Muscle layer of duodenum (tissue), 2 donors: Measurements from ENCODE around the gene SEC61A1.

Experiments used
- H3K27ac ChIP-seq: one replicate; pipeline ENCODE4 v1.7.0; 2013; ENCODE audit warnings: mild to moderate bottlenecking, low read length
- H3K27me3 ChIP-seq: one replicate; pipeline ENCODE4 v1.7.0; 2013; ENCODE audit warnings: low read depth, mild to moderate bottlenecking, control low read depth, low read length
- H3K36me3 ChIP-seq, 2 donors: one replicate each; pipeline ENCODE4 v1.7.0; 2013; ENCODE audit warnings: low read length in 2 of 2, control low read depth in 1 of 2, mild to moderate bottlenecking in 1 of 2; ENCODE audit not compliant: insufficient read depth in 2 of 2, control insufficient read depth in 1 of 2
- H3K4me1 ChIP-seq, 2 donors: one replicate each; pipeline ENCODE4 v1.7.0; 2013; ENCODE audit warnings: low read length in 2 of 2, mild to moderate bottlenecking in 2 of 2, control low read depth in 1 of 2, moderate library complexity in 1 of 2; ENCODE audit not compliant: insufficient read depth in 2 of 2, control insufficient read depth in 1 of 2
- H3K4me3 ChIP-seq, 2 donors: one replicate each; pipeline ENCODE4 v1.7.0; 2013; ENCODE audit warnings: low read length in 2 of 2, low read depth in 1 of 2, mild to moderate bottlenecking in 1 of 2
- H3K9me3 ChIP-seq, 2 donors: one replicate each; pipeline ENCODE4 v1.7.0; 2013; ENCODE audit warnings: low read length in 2 of 2, control low read depth in 1 of 2, mild to moderate bottlenecking in 1 of 2; ENCODE audit not compliant: control insufficient read depth in 1 of 2
- donor health status: healthy.

The SEC61A1 gene

GRCh38 chr3:128094295-128095151, 42.3 kb downstream of the SEC61A1 start:
- Histone ChIP-seq H3K4me3 (no peak overlapping the region), H3K4me1 (peaks cover 0 to 6% of the 10 kb centered on the region in 2 donors), H3K27ac (no peak overlapping the region), H3K36me3 (peaks cover 24 to 46% of the 10 kb centered on the region in 2 donors), H3K9me3 (no peaks in the 10 kb centered on the region), H3K27me3 (no peaks in the 10 kb centered on the region)

DNA sequence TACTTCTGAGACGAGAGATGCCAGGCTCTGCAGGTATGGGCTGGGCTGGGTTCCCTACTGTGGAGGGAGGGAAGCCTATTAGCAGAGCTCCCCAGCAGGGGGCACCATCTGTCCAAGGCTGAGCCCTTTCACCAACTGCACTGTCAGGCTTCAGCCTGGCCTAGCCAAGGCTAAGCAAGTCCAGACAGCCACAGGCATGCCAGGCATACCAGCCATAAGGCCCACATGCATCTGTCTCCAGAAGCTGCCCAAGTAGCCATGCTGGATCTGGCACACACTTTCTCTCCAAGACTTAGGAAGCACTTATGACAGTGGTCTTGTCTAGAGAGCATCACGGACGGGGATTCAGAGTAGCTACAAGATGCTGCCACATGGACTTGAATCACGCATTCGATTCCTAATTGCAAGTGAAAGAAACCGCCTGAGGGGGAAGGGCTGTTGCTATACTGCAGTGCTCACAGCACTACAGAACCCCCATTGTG, 43.0 kb downstream of the SEC61A1 start:
- Histone ChIP-seq H3K4me1 (peaks cover 0 to 6% of the 10 kb centered on the region in 2 donors), H3K4me3 (no peak overlapping the region), H3K27ac (no peak overlapping the region), H3K36me3 (peaks cover 32 to 52% of the 10 kb centered on the region in 2 donors), H3K27me3 (no peaks in the 10 kb centered on the region), H3K9me3 (no peaks in the 10 kb centered on the region)

- Histone ChIP-seq H3K27me3 (no peaks in the 10 kb centered on the region), H3K9me3 (no peaks in the 10 kb centered on the region), H3K4me3 (no peak overlapping the region), H3K4me1 (peaks cover 0 to 6% of the 10 kb centered on the region in 2 donors), H3K36me3 (peaks cover 34 to 74% of the 10 kb centered on the region in 2 donors), H3K27ac (no peak overlapping the region)
These were observed 46.0 kb downstream of the SEC61A1 start for GRCh38 chr3:128098234-128098633.

DNA sequence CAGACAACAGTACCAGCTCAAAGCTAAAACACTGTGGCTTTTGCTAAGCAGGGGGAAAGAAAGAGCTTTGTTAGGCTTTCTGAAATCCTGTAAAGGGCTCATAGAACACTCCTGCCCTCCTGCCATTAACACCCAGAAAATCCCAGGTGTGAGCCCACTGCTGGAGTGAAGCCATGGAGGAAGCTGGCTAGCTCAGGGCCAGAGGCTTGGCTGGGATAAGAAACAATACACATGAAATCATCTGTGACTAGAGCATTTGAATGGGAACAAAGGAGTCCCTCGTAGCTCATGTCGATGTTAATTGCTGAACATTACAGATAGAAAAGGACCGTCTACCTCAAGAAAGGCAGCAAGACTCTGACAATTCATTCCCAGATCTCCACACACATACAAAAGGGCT, 47.9 kb downstream of the SEC61A1 start:
- Histone ChIP-seq H3K27me3 (no peaks in the 10 kb centered on the region), H3K9me3 (no peaks in the 10 kb centered on the region), H3K36me3 (peaks cover 41 to 75% of the 10 kb centered on the region in 2 donors), H3K4me3 (no peak overlapping the region), H3K27ac (no peak overlapping the region), H3K4me1 (peaks cover 0 to 3% of the 10 kb centered on the region in 2 donors)

- H3K36me3 ChIP-seq, result peaks cover 41 to 75% of the 10 kb centered on the region in 2 donors
- no peaks in the 10 kb centered on the region for H3K9me3 ChIP-seq
- H3K27ac ChIP-seq, result no peak overlapping the region
- H3K4me3 ChIP-seq, result no peak overlapping the region
- H3K4me1 ChIP-seq, result no peaks in the 10 kb centered on the region
- no peaks in the 10 kb centered on the region for H3K27me3 ChIP-seq
These were observed 48.4 kb downstream of the SEC61A1 start for GRCh38 chr3:128100638-128101037.

DNA sequence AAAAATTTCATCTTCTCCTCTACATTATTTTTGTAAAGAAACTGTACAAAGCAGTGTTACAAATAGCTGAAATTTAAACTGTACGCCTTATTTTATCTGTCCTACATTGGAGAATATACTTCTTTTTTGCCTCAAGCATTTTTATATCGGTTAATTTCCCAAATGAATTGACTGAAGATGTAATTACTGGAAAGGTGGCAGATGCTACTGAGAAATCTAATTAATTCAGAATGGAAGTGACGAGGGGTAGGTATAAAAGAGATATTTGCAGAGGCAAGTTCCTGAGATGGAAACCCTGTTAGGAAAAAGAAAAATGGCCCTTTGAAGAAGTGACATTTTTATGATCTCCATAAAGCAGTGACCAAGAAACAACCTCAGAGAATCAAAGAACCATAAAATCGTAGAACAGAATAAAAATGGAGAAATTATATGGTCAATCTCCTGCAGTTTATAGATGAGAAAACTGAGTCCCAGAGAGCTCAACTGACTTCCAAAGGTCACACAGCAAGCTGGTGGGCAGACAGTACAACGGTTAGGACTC, 51.0 kb downstream of the SEC61A1 start:
- H3K27me3 ChIP-seq, result no peaks in the 10 kb centered on the region
- H3K9me3 ChIP-seq, result no peaks in the 10 kb centered on the region
- H3K27ac ChIP-seq, result no peak overlapping the region
- no peak overlapping the region for H3K4me3 ChIP-seq
- no peaks in the 10 kb centered on the region for H3K4me1 ChIP-seq
- H3K36me3 ChIP-seq, result peaks cover 28 to 53% of the 10 kb centered on the region in 2 donors

DNA sequence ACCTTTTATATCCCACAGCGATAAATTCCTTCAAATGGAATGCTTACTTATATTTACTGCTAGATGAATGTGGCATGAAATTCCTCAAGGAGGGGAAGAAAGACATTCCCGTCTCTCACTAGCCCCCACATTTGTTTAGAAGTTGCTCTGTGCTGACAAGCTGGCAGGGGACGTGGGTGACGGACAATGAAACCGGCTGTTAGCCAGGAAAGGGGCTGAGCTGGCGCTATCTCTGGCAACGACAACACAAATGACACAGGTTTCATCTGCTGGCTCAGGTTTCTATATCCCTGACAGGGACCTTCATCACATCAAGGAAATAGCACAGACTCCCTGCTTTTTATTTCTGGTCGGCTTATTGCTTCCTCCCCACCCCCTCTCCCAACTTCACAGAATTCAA, 55.6 kb downstream of the SEC61A1 start:
- Histone ChIP-seq H3K27me3 (no peaks in the 10 kb centered on the region), H3K9me3 (no peaks in the 10 kb centered on the region), H3K27ac (no peak overlapping the region), H3K4me3 (no peak overlapping the region), H3K36me3 (peaks cover 7 to 20% of the 10 kb centered on the region in 2 donors), H3K4me1 (no peaks in the 10 kb centered on the region)

- Histone ChIP-seq H3K36me3 (peaks cover 0 to 5% of the 10 kb centered on the region in 2 donors), H3K4me1 (no peaks in the 10 kb centered on the region), H3K27ac (no peak overlapping the region), H3K9me3 (no peaks in the 10 kb centered on the region), H3K27me3 (no peaks in the 10 kb centered on the region), H3K4me3 (no peak overlapping the region)
These were observed 58.9 kb downstream of the SEC61A1 start for GRCh38 chr3:128111147-128111546.

- Histone ChIP-seq H3K4me3 (no peak overlapping the region), H3K27ac (no peak overlapping the region), H3K36me3 (peaks cover 0 to 5% of the 10 kb centered on the region in 2 donors)
These were observed 60.2 kb downstream of the SEC61A1 start for GRCh38 chr3:128112357-128112968.

GRCh38 chr3:128113817-128114794, 61.9 kb downstream of the SEC61A1 start:
- no peak overlapping the region for H3K27ac ChIP-seq
- no peaks in the 10 kb centered on the region for H3K4me1 ChIP-seq
- H3K9me3 ChIP-seq, result no peaks in the 10 kb centered on the region
- peaks cover 0 to 11% of the 10 kb centered on the region in 2 donors for H3K36me3 ChIP-seq
- H3K27me3 ChIP-seq, result no peaks in the 10 kb centered on the region
- H3K4me3 ChIP-seq, result no peak overlapping the region

More at GRCh38 chr3:128112357-128112968, 60.2 kb downstream of the SEC61A1 start:
- Histone ChIP-seq H3K9me3 (no peaks in the 10 kb centered on the region), H3K27me3 (no peaks in the 10 kb centered on the region), H3K4me1 (no peaks in the 10 kb centered on the region)
